ENCODE measurements around the gene LIN37. TPM values are rescaled to one million over a fixed set of nuclear protein-coding genes. Genes with fewer than 3 reads are reported as not detected.

The LIN37 gene
- total and polyA plus RNA-seq, 9 of the 15 experiments (the other 6 are each of a cell fraction or from before 2014, with no cell fraction given): 1.2 to 12.5 (median 8.6) TPM

DNA sequence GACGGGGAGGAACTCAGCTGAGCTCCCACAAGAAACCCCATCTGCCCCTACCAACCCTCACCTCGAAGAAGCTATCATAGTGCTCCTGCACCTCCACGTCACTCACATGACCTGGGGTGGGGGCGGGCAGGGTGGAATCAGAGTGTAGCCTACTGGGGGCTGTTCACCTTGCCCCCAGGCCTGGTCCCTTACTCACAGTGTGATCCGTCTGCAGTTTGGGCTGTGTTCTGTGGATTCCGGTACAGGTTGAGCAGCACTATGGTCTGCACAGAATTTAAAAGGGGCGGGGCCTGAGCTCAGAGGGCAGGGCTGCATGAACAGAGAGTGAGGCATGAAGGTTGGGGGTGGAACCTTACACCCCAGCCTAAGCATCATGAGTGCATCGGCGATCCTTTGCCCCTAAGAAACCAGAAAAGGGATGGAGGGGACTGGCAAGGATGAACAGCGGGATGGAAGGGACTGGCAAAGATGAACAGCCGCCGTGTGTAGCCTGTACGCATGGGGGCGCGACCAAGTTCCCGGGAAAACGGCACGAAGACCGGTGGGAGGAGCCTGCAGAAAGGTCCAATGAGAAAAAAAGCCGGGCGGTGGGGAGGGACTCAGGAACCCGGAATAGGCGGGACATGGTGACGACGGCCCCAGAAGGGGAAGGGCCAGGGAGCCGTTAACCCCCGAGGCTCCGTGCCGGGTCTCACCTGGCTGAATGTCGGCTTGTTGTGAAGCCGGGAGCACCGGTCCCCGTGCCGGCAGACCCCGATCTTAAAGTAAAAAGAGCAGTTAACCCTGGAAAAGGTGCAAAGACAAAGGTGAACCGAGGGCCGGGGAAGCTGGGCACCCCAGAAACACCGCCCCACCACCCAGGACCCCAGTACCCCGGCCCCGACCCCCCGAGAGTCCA is 3.7 kb upstream of the LIN37 start (continued):
- TF ChIP-seq CREB3 (tag; conservative IDR thresholded peaks at IDR 0.05; ENCODE audit: low read depth): no peak
- no peak for TF ChIP-seq CBFA2T2 (conservative IDR thresholded peaks at IDR 0.05)
- TF ChIP-seq ARID2 (IDR thresholded peaks at IDR 0.05): no peak
- no peak for TF ChIP-seq TRIM28 (IDR thresholded peaks at IDR 0.05)
- no peak for TF ChIP-seq SRSF1 (IDR thresholded peaks at IDR 0.05; ENCODE audit: low read depth, low read length)
- no peak for TF ChIP-seq ZNF785 (CRISPR knock-in tag; IDR thresholded peaks at IDR 0.05)
- TF ChIP-seq TCFL5 (CRISPR knock-in tag; conservative IDR thresholded peaks at IDR 0.05): no peak
- no peak for TF ChIP-seq IRF1 (CRISPR knock-in tag; IDR thresholded peaks at IDR 0.05; ENCODE audit: borderline replicate concordance)
- TF ChIP-seq HES1 (IDR thresholded peaks at IDR 0.05; ENCODE audit: low read depth): 0 out of 2 replicates have a peak, but pooled peaks have one; percentile 11
- no peak for TF ChIP-seq STAT5A (IDR thresholded peaks at IDR 0.05; ENCODE audit: borderline replicate concordance, low read length)
- peak; percentile 14 for TF ChIP-seq PHF20 (IDR thresholded peaks at IDR 0.05; ENCODE audit: partially characterized antibody)
- TF ChIP-seq ZNF57 (CRISPR knock-in tag; IDR thresholded peaks at IDR 0.05): no peak
- no peak for TF ChIP-seq ILK (tag; IDR thresholded peaks at IDR 0.05; ENCODE audit: borderline replicate concordance, low read depth)
- TF ChIP-seq MCM3 (IDR thresholded peaks at IDR 0.05): no peak
- TF ChIP-seq ZEB2 (IDR thresholded peaks at IDR 0.05): no peak
- TF ChIP-seq MEF2D (tag; conservative IDR thresholded peaks at IDR 0.05; ENCODE audit: low read depth): no peak
- TF ChIP-seq ZNF77 (CRISPR knock-in tag; IDR thresholded peaks at IDR 0.05): no peak
- TF ChIP-seq NFRKB (IDR thresholded peaks at IDR 0.05; ENCODE audit: low read depth): peak; percentile 40; the same call in 1 of the 2 replicates
- no peak for TF ChIP-seq MAFG (tag; conservative IDR thresholded peaks at IDR 0.05)
- TF ChIP-seq, protein P1, sequence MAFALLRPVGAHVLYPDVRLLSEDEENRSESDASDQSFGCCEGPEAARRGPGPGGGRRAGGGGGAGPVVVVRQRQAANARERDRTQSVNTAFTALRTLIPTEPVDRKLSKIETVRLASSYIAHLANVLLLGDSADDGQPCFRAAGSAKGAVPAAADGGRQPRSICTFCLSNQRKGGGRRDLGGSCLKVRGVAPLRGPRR (CRISPR knock-in tag; IDR thresholded peaks at IDR 0.05): no peak
- TF ChIP-seq E2F1 (CRISPR knock-in tag; IDR thresholded peaks at IDR 0.05): 0 out of 2 replicates have a peak, but pooled peaks have one; percentile 29
- TF ChIP-seq KLF13 (tag; IDR thresholded peaks at IDR 0.05; ENCODE audit: borderline replicate concordance, low read depth): no peak
- peak; percentile 70 to 88 for TF ChIP-seq MNT (conservative IDR thresholded peaks at IDR 0.05)
- TF ChIP-seq HOXB6 (CRISPR knock-in tag; IDR thresholded peaks at IDR 0.05; ENCODE audit: borderline replicate concordance): no peak

All from K562 (cell line).